Activated CD4-positive, alpha-beta T cell treated with anti-CD3 and anti-CD28 coated beads, Interleukin-2, amount 10 ng/mL, durations not matched to agents 24 days and 14 days (primary cell): ENCODE measurements around the gene AGRP. TPM values are rescaled to one million over a fixed set of nuclear protein-coding genes. Genes with fewer than 3 reads are reported as not detected.

Experiments used
- DNase-seq: peaks from one replicate; pipeline ENCODE4 v3.0.0; 2022
- H3K27ac Mint-ChIP-seq: one replicate; pipeline ENCODE4 v1.8.0; 2022; ENCODE audit warnings: mild to moderate bottlenecking, mixed read lengths
- H3K27me3 Mint-ChIP-seq: one replicate; pipeline ENCODE4 v1.8.0; 2022; ENCODE audit warnings: mixed read lengths
- H3K36me3 Mint-ChIP-seq: one replicate; pipeline ENCODE4 v1.8.0; 2022; ENCODE audit warnings: low read depth, mild to moderate bottlenecking, mixed read lengths
- H3K4me1 Mint-ChIP-seq: one replicate; pipeline ENCODE4 v1.8.0; 2021; ENCODE audit warnings: mixed read lengths
- H3K4me3 Mint-ChIP-seq: one replicate; pipeline ENCODE4 v1.8.0; 2022; ENCODE audit warnings: mild to moderate bottlenecking, moderate library complexity, mixed read lengths
- H3K9me3 Mint-ChIP-seq: one replicate; pipeline ENCODE4 v1.8.0; 2021; ENCODE audit warnings: mixed read lengths
- intact Hi-C: fragments of 100-400 bp; cut with micrococcal nuclease; formaldehyde crosslinking; loops from one replicate; pipeline ENCODE4 v1.15.1; 2023
- total RNA-seq: library from RNA; stranded (reverse); gene quantifications from 2 replicates; pipeline ENCODE4 v1.2.3, GENCODE V29; 2022

Gene AGRP, protein sequence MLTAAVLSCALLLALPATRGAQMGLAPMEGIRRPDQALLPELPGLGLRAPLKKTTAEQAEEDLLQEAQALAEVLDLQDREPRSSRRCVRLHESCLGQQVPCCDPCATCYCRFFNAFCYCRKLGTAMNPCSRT
- total RNA-seq, result not detected in 2 replicates

DNA sequence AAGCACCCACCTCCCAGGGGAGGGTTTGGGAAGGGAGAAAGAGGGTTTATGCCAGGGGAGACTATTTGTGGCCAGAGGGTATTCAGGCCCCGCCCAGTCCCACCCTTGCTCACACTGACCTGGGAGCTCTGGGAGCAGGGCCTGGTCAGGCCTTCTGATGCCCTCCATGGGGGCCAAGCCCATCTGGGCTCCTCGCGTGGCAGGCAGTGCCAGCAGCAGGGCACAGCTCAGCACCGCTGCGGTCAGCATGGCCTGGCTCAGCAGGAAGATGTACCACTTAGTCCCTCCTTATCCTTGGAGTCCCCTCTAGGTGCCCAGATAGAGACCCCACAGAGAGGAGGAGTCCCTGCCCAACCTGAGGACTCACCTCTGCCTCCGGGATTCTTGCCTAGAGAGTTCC lies at the start of gene AGRP:
AGRP (minus strand) TSS at position 398 of the 400 bp plus-strand sequence; CDS start at position 249, 149 bp downstream.
- H3K27me3 Mint-ChIP-seq, result no peaks in the 10 kb centered on the region
- H3K4me3 Mint-ChIP-seq, result peak within 1 kb of the TSS; percentile 100
- intact Hi-C loops, result loop anchor here (5.0 to 10.0 kb wide), 2 partner anchors 322 to 454 kb away; partner anchors contain the start of genes PSMB10, RANBP10 and TSNAXIP1
- H3K27ac Mint-ChIP-seq, result peak within 1 kb of the TSS; percentile 97
- H3K9me3 Mint-ChIP-seq, result no peaks in the 10 kb centered on the region
- peaks cover 4% of the 10 kb centered on the region for H3K36me3 Mint-ChIP-seq
- peaks cover 20% of the 10 kb centered on the region for H3K4me1 Mint-ChIP-seq
- DNase-seq, result no peak

- Mint-ChIP-seq H3K27ac (no peak overlapping the region), H3K36me3 (peaks cover 2% of the 10 kb centered on the region), H3K4me1 (peaks cover 17% of the 10 kb centered on the region), H3K9me3 (no peaks in the 10 kb centered on the region), H3K4me3 (no peak overlapping the region), H3K27me3 (peaks cover 50% of the 10 kb centered on the region)
- intact Hi-C loops, result no loop called here
- DNase-seq, result no peak
These were observed 47.9 kb upstream of the AGRP start for GRCh38 chr16:67531247-67531646.

- no peak overlapping the region for H3K27ac Mint-ChIP-seq
These were observed 46.9 kb upstream of the AGRP start for GRCh38 chr16:67530013-67530939.

DNA sequence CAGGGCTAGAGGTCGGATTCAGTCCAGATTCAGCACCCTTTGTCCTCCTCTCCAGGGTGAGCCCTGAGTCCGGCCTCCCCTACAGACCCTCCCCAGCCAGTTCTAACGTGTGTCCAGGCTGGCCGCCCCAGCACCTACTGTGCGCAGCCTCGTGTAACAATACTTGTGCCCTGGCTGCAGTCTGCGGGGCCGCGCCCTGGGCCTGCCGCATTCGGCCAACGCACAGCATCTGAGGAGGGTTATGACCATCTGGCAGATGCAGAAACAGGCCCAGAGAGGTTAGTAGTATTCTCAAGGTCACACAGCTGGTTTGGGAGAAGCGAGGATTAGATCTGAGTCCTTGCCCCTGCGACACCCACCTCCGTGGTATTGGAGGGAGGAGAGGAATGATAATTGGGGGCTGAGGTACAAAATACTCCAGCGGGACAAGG lies 46.2 kb upstream of the AGRP start:
- Mint-ChIP-seq H3K27me3 (peaks cover 48% of the 10 kb centered on the region), H3K4me1 (peaks cover 12% of the 10 kb centered on the region), H3K4me3 (peak overlapping the region; percentile 77), H3K9me3 (no peaks in the 10 kb centered on the region), H3K36me3 (peaks cover 2% of the 10 kb centered on the region), H3K27ac (peak overlapping the region; percentile 34)
- DNase-seq, result no peak
- intact Hi-C loops, result loop anchor here (10.0 kb wide), 1 partner anchor 275 kb away; the partner anchor contains the start of genes RANBP10 and TSNAXIP1

More at GRCh38 chr16:67530013-67530939, 46.9 kb upstream of the AGRP start:
- intact Hi-C loops, result no loop called here
- H3K36me3 Mint-ChIP-seq, result peaks cover 2% of the 10 kb centered on the region
- H3K4me1 Mint-ChIP-seq, result peaks cover 13% of the 10 kb centered on the region
- no peaks in the 10 kb centered on the region for H3K9me3 Mint-ChIP-seq
- DNase-seq, result peak; percentile 74
- peaks cover 46% of the 10 kb centered on the region for H3K27me3 Mint-ChIP-seq
- H3K4me3 Mint-ChIP-seq, result peak overlapping the region; percentile 77

- intact Hi-C loops, result loop anchor here (10.0 kb wide), 1 partner anchor 276 kb away; the partner anchor contains the start of genes RANBP10 and TSNAXIP1
- peaks cover 50% of the 10 kb centered on the region for H3K27me3 Mint-ChIP-seq
- no peak overlapping the region for H3K27ac Mint-ChIP-seq
- peaks cover 12% of the 10 kb centered on the region for H3K4me1 Mint-ChIP-seq
- H3K9me3 Mint-ChIP-seq, result no peaks in the 10 kb centered on the region
- H3K36me3 Mint-ChIP-seq, result peaks cover 2% of the 10 kb centered on the region
- peak; percentile 79 for DNase-seq
- peak overlapping the region; percentile 77 for H3K4me3 Mint-ChIP-seq
These were observed 45.7 kb upstream of the AGRP start for GRCh38 chr16:67528870-67529581.

GRCh38 chr16:67528222-67528869 lies 45.0 kb upstream of the AGRP start, which contains the start of gene RIPOR1:
TSS of gene RIPOR1 (plus strand) at chr16:67528829. CDS start at chr16:67538447, 9,618 bp downstream.
- H3K4me3 Mint-ChIP-seq, result peak within 1 kb of the TSS; percentile 77
- DNase-seq, result peak; percentile 85
- peak within 1 kb of the TSS; percentile 34 for H3K27ac Mint-ChIP-seq
- peaks cover 2% of the 10 kb centered on the region for H3K36me3 Mint-ChIP-seq
- intact Hi-C loops, result loop anchor here (10.0 kb wide), 1 partner anchor 276 kb away; the partner anchor contains the start of genes RANBP10 and TSNAXIP1
- peaks cover 51% of the 10 kb centered on the region for H3K27me3 Mint-ChIP-seq
- H3K9me3 Mint-ChIP-seq, result no peaks in the 10 kb centered on the region
- H3K4me1 Mint-ChIP-seq, result peaks cover 11% of the 10 kb centered on the region

DNA sequence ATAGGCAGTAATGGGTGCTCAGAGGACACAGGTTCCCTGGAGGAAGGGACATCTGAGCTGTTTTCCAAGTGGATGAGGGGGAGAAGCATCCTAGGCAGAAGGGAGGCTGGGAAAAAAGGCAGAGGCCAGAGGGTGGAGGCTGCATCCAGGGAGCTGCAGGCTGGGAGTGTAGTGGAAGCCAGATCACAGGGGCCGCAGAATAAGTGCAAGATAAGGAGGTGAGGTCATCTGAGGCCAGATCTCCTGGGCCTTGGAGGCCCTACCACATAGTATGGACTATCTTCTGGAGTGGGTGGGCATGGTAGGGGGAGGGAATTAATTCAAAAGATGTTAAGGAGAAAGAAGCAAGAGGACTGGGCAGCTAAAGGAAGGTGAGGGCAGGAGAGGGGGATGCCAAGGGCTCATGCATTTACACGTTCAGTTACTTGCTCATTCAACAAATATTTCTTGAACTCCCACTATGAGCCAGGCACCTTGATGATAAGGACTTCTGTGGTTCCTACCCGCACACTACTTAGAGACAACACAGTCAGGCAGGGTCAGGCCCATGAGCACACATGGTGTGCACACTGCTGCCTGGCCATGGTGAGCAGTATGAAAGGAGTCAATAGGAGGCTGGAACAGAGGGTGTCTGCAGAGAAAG lies 42.9 kb upstream of the AGRP start:
- no peak for DNase-seq
- peaks cover 40% of the 10 kb centered on the region for H3K27me3 Mint-ChIP-seq
- peak overlapping the region; percentile 18 for H3K27ac Mint-ChIP-seq
- peaks cover 14% of the 10 kb centered on the region for H3K4me1 Mint-ChIP-seq
- H3K36me3 Mint-ChIP-seq, result peaks cover 2% of the 10 kb centered on the region
- peak overlapping the region; percentile 53 for H3K4me3 Mint-ChIP-seq
- intact Hi-C loops, result loop anchor here (10.0 kb wide), 1 partner anchor 279 kb away; the partner anchor contains the start of genes RANBP10 and TSNAXIP1
- no peaks in the 10 kb centered on the region for H3K9me3 Mint-ChIP-seq

DNA sequence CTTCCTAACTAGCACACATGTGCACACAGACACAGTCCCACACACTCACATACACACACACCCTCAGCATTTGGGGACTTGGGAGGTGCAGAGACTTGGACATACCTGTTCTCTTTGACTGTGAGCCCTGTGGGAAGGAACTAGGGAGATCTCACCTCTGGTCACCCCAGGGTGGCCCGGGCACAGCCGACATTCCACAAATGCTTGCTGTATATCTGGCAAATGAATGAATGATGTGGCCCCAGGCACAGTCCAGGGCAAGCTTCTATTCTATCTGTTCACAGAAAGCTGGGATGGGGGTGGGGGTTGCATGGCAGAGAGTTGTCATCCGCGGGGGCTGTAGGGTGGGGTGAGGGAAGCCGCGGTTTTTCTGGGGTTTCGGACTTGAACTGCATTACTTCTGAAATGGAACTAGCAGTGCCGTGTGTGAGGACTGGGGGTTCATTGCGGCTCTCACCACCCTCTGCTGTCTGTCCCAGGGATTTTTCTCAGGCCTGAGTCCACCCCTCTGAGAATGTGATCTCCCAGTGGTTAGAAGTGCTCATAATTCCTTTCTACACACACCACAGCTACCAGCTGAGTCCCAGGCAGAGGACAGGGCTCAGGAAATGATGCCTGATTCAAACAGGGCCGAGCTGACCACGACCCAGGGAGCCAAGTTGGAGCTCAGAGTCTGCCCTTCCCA lies 42.0 kb upstream of the AGRP start:
- intact Hi-C loops, result loop anchor here (10.0 kb wide), 1 partner anchor 279 kb away; the partner anchor contains the start of genes RANBP10 and TSNAXIP1
- peaks cover 35% of the 10 kb centered on the region for H3K27me3 Mint-ChIP-seq
- H3K36me3 Mint-ChIP-seq, result peaks cover 2% of the 10 kb centered on the region
- H3K9me3 Mint-ChIP-seq, result no peaks in the 10 kb centered on the region
- no peak overlapping the region for H3K27ac Mint-ChIP-seq
- H3K4me1 Mint-ChIP-seq, result peaks cover 22% of the 10 kb centered on the region
- H3K4me3 Mint-ChIP-seq, result no peak overlapping the region
- DNase-seq, result no peak

DNA sequence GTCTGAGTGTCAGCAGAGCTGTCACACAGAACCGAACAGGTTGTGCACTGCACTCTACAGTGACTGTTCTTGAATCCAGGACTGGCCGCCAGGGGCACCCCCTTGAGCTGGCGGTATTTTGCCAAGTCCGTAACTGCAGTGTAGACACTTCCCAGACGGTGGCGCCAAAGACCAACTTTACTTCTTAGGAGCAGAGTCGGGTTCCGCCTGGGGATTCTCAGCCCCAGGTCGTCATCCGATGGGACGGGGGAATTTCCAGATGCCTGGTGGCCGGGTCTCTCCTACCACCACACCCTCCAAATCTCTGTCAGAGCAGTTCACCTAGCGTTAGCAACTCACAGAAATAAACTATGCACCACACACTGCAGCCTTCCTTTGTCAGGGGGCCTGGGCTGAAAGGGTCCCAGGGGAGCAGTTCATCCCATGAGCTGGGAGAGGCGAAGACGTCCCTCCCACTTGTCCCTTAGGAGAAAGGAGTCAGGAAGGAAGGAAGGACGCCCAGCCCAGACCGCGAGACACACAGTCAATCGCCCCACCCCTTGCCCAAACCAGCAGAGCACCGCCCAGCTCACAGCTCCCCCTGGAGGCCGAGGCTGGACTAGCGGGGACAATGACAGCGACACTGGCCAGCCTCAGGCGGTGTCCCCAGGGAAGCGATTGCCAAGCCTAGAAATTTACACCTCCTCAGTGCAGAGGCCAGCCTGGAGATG lies 37.9 kb upstream of the AGRP start:
- H3K4me3 Mint-ChIP-seq, result peak overlapping the region; percentile 89
- peak; percentile 99 for DNase-seq
- peaks cover 30% of the 10 kb centered on the region for H3K4me1 Mint-ChIP-seq
- H3K27ac Mint-ChIP-seq, result peak overlapping the region; percentile 100
- peaks cover 18% of the 10 kb centered on the region for H3K27me3 Mint-ChIP-seq
- intact Hi-C loops, result loop anchor here (1.0 to 10.0 kb wide), 8 partner anchors 16 to 416 kb away; partner anchors contain the start of genes ACD, ATP6V0D1, CARMIL2 and CTCF
- H3K36me3 Mint-ChIP-seq, result no peaks in the 10 kb centered on the region
- H3K9me3 Mint-ChIP-seq, result no peaks in the 10 kb centered on the region

DNA sequence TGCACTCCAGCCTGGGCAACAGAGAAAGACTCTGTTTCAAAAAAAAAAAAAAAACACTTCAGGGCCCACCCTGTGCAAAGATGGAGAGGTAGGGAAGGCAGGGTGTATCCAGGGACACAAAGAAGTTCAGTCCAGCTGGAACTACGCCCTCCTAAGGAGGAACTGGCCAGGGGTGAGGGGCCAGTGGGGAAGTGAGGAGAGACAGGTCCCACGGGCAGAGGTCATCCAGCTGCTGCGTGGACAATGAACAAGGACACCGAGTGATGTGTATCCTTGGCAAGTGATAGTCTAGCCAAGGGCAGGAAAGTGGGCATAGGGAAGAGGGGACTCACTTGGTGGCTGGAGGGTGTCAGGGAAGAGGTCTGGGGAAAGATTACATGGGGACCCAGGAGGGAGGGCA lies 35.9 kb upstream of the AGRP start:
- no peak overlapping the region for H3K27ac Mint-ChIP-seq
- H3K36me3 Mint-ChIP-seq, result no peaks in the 10 kb centered on the region
- no peak for DNase-seq
- peaks cover 8% of the 10 kb centered on the region for H3K27me3 Mint-ChIP-seq
- no peaks in the 10 kb centered on the region for H3K9me3 Mint-ChIP-seq
- intact Hi-C loops, result no loop called here
- no peak overlapping the region for H3K4me3 Mint-ChIP-seq
- H3K4me1 Mint-ChIP-seq, result peaks cover 34% of the 10 kb centered on the region

DNA sequence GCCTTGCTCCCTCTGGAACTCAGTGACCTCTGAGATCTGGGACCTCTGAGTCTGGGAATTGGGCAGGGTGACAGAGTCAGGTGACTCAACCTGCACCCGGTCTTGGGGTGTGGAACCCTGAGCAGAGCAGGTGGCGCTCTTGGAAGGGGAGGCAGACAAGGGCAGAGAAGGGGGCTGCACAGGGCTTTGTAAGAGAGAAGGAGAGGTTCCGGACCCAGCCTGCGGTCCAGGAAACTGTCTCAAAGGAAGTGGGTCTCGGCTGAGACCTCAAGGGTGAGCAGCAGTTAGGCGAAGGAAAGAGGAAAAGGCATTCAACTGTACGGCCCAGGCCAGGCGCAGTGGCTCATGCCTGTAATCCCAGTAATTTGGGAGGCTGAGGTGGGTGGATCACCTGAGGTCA lies 35.3 kb upstream of the AGRP start:
- intact Hi-C loops, result no loop called here
- H3K4me1 Mint-ChIP-seq, result peaks cover 34% of the 10 kb centered on the region
- no peak overlapping the region for H3K4me3 Mint-ChIP-seq

More for the DNA sequence above, 35.3 kb upstream of the AGRP start:
- no peaks in the 10 kb centered on the region for H3K9me3 Mint-ChIP-seq
- peaks cover 5% of the 10 kb centered on the region for H3K27me3 Mint-ChIP-seq
- no peak for DNase-seq
- no peak overlapping the region for H3K27ac Mint-ChIP-seq
- H3K36me3 Mint-ChIP-seq, result no peaks in the 10 kb centered on the region
